ENCODE data around the gene CENPB.
A peak's percentile ranks its signal among the peaks of the same experiment; 100 is the strongest.

CENPB gene

DNA sequence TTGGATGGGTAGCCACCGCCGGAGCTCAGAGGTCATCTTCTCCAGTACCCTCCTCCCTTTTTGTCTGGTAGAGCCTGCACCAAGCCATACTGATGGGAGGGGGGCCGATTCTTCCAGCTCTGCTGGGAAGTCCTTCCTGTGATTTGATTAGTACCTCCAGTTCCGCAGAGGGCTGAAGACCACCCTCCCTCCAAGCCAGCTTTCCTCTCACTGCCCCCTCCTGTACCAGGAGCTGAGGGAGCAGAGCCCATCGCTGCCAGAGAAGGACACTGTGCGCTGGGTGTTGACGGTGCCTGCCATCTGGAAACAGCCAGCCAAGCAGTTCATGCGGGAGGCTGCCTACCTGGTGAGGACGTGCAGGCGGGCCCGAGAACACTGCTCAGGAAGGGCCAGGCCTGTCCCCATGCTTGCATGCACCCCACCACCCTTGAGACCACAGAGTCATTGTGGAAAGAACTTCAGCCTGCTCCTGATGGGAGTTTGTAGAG is 40.8 kb downstream of the CENPB start:
- no peak for DNase-seq

DNA sequence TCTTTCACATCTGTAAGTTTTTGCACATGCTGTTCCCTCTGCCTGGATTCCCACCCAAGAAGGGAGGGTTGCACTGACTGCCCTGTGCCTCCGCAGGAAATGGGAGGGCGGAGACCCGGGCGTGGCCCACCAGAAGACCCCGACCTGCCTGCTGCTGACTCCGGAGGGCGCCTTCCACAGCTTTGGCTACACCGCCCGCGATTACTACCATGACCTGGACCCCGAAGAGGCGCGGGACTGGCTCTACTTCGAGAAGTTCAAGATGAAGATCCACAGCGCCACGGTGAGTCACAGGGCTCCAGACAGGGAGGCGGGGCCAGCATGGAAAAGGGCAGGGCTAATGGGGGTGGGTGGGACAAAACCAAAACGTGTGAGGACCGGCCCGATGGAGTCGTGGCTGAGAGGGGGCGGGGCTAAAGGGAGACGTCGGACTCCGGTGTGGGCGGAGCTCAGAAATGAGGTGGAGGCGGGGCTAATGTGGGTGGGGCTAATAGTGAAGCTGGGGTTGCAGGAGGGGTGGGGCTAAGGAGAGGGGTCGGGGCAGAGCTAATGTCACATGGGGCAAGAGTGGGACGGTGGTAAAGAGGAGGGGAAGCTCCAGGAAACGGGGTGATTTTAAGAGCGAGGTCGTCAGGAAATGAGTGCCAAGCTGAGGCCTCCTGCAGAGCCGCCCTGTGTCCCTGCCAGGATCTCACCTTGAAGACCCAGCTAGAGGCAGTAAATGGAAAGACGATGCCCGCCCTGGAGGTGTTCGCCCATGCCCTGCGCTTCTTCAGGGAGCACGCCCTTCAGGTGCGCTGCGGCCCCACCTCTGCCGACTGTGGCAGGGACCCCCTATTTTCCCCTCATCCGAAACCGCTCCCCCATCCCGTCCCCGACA is 41.5 kb downstream of the CENPB start:
- peak; percentile 76 for DNase-seq

DNA sequence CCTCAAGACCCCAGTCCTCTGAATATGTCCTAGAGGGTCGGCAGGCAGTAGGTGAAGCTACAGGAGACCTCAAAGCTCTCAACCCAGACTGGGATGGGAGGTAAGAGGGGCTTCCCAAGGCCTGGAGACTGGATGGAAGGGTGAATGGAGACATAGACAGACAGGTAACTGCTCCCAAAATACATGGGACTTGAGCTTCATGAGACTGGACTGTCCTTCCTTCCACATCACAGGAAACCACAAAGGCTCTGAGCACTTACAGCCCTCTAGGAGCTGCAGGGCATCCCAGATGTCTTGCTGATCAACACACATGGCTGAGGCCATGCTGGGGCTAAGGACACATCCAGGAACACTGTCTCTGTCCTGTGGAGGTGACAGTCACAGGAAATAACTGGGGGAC is 42.5 kb downstream of the CENPB start:
- DNase-seq = no peak

DNA sequence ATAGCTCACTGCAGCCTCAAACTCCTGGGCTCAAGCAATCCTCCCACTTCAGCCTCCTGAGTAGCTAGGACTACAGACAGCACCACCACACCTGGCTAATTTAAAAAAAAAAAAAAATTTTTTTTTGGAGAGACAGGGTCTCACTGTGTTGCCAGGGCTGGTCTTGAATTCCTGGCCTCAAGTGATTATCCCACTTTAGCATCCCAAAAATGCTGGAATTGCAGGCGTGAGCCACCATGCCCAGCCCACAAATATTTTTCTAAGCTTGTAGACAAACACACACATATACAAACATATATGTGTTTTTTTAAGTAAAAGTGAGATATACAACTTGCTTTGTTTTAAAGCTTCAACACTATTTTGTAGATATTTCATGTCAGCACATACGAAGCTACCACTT is 43.3 kb downstream of the CENPB start:
- DNase-seq = no peak

DNA sequence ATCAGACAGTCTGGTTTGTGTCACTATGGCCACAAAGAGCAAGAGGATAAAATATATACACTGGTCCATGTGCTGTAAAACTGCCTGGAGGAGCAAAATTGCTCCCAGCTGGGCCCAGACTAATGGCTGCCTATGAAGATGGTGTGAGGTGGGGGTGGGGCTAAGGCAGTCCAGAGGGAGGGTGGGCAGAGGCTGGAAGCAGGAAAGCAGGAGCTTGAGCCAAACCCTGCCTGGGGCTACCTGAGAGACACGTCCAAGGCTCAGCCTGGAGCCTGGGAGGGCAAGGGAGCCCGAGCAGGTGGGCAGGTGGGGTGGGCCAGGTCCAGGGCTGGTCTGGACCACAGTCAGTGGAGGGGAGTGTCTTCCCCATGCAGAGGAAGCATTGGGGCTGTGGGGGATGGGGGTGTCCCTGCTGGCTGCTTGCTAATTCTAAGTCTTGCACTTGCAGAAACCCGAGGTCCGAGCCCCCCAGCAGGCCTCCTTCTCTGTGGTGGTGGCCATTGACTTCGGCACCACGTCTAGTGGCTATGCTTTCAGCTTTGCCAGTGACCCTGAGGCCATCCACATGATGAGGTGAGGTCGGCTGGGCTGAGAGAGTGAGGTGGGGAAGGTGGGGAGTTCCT is 44.6 kb downstream of the CENPB start:
- no peak for DNase-seq

DNA sequence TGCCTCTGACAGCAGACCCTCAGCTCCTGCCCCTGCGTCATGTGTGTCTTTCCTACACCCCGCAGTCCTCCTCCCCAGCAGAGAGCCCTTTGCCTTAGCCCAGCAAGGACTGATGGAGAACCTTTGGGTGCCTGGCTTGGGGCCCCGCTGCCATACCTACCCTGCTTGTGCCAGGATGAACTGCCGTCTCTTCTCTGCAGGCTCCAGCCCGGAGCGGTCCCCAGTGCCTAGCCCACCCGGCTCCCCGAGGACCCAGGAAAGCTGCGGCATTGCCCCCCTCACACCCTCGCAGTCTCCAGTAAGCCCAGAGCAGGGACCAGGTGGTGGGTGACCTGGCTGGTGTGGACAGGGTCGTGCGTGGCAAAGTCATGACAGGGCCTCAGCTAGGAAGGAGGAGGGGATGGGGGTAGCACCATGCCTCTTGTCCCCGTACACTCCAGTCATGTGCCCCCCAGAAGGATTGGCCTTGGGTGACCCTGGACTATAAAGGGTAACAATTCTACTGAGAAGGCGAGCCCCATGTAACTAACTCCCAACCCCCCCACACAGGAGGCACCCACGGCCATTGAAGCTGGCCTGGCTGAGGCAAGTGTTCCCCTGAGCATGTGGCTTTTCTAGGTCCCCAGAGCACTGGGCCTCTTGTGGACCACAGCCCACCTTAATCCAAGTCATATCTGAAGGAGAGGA is 45.8 kb downstream of the CENPB start:
- no peak for DNase-seq

DNA sequence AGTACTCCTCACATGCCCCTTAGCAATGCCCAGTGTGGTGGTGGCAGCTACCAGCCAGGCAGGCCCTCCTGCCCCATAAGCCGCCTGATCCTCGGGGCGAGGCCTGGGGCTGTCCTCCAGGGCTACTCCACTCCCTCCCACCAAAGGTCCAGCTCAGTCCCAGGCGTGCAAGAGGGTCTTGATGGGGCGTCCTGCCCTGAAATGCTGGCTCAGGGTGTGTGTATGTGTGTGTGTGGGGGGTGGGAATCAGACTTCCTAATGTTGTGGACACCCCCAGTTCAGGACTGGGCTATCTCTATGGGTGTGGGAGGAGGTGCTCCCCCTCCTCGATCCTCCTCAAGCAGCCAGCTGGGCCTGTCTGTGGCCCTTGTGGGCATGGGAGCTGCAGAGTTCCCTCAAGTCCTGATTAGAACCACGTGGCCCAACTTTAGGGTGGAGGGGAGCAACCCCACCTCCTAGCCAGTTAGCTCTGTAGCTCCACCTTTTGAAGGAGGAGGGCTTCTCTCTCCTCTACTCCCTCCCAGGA is 46.6 kb downstream of the CENPB start:
- no peak for DNase-seq

DNA sequence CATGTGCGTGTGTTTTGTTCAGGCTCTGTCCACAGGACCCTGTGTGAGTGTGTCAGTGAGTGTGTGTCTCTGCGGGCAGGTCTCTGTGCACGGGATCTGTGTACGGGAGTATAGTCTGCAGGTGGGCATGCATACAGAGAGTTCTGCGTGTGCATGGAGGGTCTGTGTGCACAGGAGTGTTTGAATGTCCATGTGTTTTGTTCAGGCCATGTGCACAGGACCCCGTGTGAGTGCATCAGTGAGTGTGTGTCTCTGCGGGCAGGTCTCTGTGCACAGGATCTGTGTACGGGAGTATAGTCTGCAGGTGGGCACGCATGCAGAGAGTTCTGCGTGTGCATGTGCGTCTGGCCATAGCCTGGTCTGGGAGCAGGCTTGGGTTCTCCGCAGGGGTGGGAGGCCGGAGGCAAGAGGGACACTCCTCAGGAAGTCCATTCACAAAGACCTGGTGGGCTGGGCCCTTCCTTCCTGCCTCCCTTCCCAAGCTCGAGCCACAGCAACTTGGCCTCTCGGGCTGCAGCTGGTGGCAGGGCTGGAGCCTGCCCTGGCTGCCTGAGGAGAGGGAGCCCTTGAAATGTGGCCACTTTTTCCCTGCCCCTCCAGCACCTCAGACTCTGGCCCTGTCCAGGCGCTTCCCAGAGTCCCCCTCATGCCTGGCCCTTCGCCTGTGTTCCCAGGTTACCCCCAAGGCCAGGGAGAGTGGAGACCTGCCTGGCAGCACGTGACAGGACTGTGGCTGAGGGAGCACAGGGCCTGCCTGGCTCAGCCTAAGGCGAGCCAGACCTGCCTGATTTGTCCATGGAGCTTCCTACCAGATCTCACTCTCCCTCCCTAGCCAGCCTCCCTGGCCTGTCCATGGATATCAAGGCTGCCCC is 47.2 kb downstream of the CENPB start:
- DNase-seq = no peak

DNA sequence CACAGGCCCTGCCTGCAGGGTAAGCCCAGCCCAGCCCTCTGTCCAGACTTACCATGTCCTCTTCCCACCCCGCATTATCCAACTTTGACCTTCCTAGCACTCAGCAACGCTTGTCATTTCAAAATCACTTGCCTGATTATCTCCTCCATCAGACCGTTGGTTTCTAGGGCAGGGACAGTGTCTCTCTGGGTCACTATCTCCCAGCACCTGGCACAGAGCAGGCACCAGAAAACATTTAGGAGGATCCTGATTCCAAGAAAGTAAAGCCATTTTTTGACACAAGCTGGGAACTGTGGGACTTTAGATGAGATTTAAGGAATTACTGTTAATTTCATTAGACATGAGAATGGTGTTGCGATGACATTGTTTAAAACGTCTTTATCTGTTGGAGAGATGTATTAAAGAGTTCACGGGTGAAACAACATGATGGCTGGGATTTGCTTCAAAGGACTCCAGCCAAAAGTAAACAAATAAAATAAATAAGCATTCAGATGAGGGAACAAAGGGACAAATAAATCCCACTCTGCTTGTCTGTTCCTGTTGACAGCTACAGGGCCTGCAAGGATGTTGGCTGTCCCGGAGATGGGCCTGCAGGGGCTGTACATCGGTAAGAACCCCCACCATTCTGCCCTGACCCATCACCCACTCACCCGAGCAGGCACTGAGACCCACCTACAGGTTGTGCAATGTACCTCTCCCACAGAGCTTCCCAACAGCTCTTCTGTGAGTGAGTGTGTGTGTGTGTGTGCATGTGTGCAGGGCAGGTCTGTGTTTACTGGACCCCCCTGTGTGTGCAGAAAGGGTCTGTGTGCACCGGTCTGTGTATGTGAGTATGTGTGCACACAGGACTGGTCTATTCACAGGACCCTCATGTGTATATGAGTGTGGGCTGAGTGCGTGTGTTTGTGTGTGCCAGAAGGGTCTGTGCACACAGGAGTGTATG is 48.2 kb downstream of the CENPB start:
- no peak for DNase-seq

DNA sequence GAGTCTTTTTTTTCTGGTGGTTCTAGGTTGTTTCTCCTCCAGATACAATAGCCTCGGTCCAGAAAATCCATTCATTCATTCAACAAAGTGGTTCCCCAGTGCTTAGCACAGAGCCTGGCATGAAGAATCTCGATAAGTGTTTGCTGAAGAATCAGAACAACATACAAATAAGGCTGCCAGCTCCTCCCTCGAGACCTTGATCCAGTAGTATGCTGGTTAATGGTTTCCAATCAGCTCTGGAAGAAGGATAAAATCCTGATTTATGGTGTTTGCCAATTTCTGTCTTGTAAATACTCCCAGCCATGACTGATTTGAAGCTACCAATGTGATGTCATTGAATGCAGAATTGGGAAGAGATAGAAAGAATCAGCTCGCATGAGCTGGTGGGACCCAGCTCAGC is 50.8 kb downstream of the CENPB start:
- no peak for DNase-seq

DNA sequence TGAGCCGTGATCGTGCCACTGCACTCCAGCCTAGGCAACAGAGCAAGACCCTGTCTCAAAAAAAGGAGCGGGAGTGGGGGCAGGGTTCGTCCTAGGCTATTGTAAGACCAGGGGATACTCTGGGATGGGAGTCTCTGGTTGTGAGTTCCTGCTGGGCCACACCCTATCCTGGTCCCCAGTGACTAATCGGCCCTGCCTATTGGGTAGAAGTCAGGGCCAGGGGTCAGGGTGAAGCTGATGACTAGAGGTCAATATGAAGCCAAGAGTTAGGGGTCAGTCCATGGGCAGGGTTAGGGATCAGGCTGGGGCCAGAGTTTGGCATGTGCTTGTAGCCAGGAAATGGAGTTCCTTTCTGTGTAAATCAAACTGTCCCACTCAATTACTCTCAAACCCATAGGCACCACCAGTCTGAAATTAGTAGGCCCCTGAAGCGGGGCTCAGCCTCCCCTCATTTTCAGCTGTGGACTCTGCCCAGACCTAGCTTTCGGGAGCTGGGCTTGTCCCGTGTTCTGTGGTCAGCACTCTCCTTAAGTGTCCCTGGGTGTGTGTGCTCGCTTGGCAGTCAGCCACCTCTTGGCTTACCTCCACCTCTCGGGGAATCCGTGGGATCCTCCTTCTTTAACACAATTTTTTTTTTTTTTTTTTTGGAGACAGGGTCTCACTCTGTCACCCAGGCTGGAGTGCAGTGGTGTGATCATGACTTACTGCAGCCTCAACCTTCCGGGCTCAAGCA is 52.3 kb downstream of the CENPB start:
- DNase-seq = no peak

Data from activated CD4-positive, alpha-beta T cell treated with anti-CD3 and anti-CD28 coated beads, Interleukin-2, amount 50 U/mL, for 1 hour (primary cell).